H54 (cell line): ENCODE measurements around the gene MOCOS.

Experiments
- DNase-seq: peaks from one replicate; pipeline ENCODE4 v3.0.0; 2011; ENCODE audit warnings: low spot score, mixed read lengths; ENCODE audit not compliant: insufficient read length
- FAIRE-seq: peaks from 3 replicates; lab custom pipeline; 2011; peaks lifted over from hg19 to GRCh38; lab: Jason Lieb, UNC
- POLR2A ChIP-seq: IDR thresholded peaks from 2 replicates; pipeline ENCODE4 v1.6.1; 2011; ENCODE audit warnings: low read depth, mild to moderate bottlenecking, low read length

MOCOS gene

GRCh38 chr18:36303211-36303844 lies 116.0 kb downstream of the MOCOS start:
- FAIRE-seq: no peak
- DNase-seq: no peak
- no peak for TF ChIP-seq POLR2A

GRCh38 chr18:36304723-36305122 lies 117.4 kb downstream of the MOCOS start:
- no peak for DNase-seq
- TF ChIP-seq POLR2A: no peak
- no peak for FAIRE-seq

- DNase-seq (no peak), FAIRE-seq (no peak)
- no peak for TF ChIP-seq POLR2A
These were observed 118.1 kb downstream of the MOCOS start for GRCh38 chr18:36305375-36305774.

- DNase-seq (no peak), FAIRE-seq (no peak)
- TF ChIP-seq POLR2A: no peak
These were observed 120.2 kb downstream of the MOCOS start for GRCh38 chr18:36307513-36307912.

- TF ChIP-seq POLR2A: no peak
- DNase-seq (no peak), FAIRE-seq (no peak)
These were observed 121.6 kb downstream of the MOCOS start for GRCh38 chr18:36308711-36309435.

GRCh38 chr18:36309436-36310391 lies 122.4 kb downstream of the MOCOS start:
- FAIRE-seq (peak; percentile 84), DNase-seq (peak; percentile 65)
- TF ChIP-seq POLR2A: no peak

GRCh38 chr18:36311026-36311570 lies 123.8 kb downstream of the MOCOS start:
- no peak for TF ChIP-seq POLR2A
- FAIRE-seq (no peak), DNase-seq (no peak)

- FAIRE-seq: no peak
- no peak for TF ChIP-seq POLR2A
- no peak for DNase-seq
These were observed 125.6 kb downstream of the MOCOS start for GRCh38 chr18:36312806-36313395.

GRCh38 chr18:36314098-36314497 lies 126.8 kb downstream of the MOCOS start:
- DNase-seq (no peak), FAIRE-seq (no peak)
- TF ChIP-seq POLR2A: no peak

GRCh38 chr18:36314754-36315153 lies 127.5 kb downstream of the MOCOS start:
- FAIRE-seq (peak; percentile 52), DNase-seq (no peak)
- no peak for TF ChIP-seq POLR2A

GRCh38 chr18:36315736-36316135 lies 128.4 kb downstream of the MOCOS start:
- FAIRE-seq (peak; percentile 38), DNase-seq (peak; percentile 39)
- no peak for TF ChIP-seq POLR2A

- no peak for TF ChIP-seq POLR2A
- FAIRE-seq (no peak), DNase-seq (no peak)
These were observed 128.9 kb downstream of the MOCOS start for GRCh38 chr18:36316246-36316645.
